Fibroblast of mammary gland (primary cell): ENCODE measurements around the gene CFAP161.
A peak's percentile ranks its signal among the peaks of the same experiment; 100 is the strongest.

Source experiments
- DNase-seq: peaks from one replicate; pipeline ENCODE4 v3.0.0-alpha.2; 2010; ENCODE audit warnings: low read depth
- H3K4me3 ChIP-seq: 2 replicates; pipeline ENCODE4 v1.5.1; 2011; ENCODE audit warnings: low read depth, mild to moderate bottlenecking, low read length, moderate library complexity; ENCODE audit not compliant: control insufficient read depth
- TF ChIP-seq, protein P1 (sequence below): conservative IDR thresholded peaks from 2 replicates; pipeline ENCODE4 v1.5.1; 2011; ENCODE audit warnings: low read depth, low read length, inconsistent platforms; ENCODE audit not compliant: control insufficient read depth, insufficient read depth

The CFAP161 gene, protein sequence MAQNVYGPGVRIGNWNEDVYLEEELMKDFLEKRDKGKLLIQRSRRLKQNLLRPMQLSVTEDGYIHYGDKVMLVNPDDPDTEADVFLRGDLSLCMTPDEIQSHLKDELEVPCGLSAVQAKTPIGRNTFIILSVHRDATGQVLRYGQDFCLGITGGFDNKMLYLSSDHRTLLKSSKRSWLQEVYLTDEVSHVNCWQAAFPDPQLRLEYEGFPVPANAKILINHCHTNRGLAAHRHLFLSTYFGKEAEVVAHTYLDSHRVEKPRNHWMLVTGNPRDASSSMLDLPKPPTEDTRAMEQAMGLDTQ

DNA sequence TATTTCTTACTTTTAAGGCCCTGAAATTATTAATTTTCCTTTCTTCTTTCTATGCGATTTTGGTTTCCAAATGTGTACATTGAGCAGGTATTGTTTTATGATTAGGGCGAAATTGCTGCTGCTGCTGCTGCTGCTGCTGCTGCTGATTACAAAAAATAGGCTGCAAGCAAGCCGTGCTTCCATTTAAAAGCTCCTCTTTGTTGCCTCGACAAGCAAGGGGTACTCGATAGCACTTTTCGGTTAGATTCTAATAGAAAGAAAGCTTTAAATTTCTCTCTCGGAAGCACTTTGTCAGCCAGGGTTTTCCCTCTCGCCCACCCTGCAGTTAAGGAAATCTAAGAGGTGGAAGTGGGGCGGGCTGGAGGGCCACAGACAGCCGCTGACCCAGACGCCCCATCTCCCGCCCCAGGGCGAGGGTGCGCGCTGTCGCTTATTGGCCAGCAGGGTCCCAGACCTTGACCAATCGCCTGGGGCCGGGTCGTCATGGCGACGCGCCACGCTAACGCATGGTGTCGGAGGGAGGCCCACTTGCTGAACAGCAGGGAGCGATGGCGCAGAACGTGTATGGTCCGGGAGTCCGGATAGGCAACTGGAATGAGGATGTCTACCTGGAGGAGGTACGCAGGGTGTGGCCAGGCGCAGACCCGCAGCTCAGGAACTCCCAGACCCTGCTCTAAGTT lies at the start of gene CFAP161:
CFAP161 (plus strand) TSS at position 489 of the 680 bp plus-strand sequence; CDS start at position 549, 60 bp downstream.
- TF ChIP-seq, protein P1, sequence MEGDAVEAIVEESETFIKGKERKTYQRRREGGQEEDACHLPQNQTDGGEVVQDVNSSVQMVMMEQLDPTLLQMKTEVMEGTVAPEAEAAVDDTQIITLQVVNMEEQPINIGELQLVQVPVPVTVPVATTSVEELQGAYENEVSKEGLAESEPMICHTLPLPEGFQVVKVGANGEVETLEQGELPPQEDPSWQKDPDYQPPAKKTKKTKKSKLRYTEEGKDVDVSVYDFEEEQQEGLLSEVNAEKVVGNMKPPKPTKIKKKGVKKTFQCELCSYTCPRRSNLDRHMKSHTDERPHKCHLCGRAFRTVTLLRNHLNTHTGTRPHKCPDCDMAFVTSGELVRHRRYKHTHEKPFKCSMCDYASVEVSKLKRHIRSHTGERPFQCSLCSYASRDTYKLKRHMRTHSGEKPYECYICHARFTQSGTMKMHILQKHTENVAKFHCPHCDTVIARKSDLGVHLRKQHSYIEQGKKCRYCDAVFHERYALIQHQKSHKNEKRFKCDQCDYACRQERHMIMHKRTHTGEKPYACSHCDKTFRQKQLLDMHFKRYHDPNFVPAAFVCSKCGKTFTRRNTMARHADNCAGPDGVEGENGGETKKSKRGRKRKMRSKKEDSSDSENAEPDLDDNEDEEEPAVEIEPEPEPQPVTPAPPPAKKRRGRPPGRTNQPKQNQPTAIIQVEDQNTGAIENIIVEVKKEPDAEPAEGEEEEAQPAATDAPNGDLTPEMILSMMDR = no peak
- H3K4me3 ChIP-seq = peak within 1 kb of the TSS; percentile 51
- peak; percentile 75 for DNase-seq

DNA sequence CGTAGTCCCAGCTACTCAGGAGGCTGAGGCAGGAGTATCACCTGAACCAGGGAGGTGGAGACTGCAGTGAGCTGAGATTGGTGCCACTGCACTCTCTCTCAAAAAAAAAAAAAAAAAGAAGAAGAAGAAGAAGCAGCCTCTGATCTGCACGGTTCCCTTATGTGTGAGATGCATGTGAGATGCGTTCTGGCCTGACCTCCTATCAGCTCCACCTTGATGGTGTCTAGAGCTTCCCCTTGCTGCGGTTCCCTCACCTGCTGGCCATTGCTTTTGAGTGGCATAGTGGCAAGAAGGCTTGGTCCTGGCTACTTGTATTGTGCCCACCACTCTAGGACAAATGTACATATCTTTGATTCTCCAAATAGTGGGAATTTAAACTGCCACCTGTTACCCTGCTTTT lies 49.4 kb upstream of the CFAP161 start:
- no peak overlapping the region for H3K4me3 ChIP-seq

DNA sequence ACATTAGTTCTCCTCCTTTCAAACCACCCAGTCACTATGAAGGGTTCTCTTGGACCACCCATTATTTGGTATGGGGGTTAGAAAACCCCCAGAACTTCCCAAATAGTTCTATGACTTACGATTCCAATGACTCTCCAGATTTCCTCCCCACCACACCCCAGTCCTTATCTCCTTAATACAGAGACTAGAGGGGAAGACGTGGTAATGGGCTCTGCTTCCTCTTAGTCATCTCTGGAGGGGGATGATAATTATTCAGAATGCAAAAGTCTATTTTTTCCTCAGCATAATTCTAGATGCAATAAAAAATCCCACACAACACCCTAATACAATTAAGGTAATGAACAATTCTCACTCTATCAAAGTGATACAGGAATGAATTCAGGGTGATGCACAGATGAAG lies 48.9 kb upstream of the CFAP161 start:
- H3K4me3 ChIP-seq = no peak overlapping the region
- TF ChIP-seq, protein P1 = no peak
- no peak for DNase-seq

More for the DNA sequence above, 49.4 kb upstream of the CFAP161 start:
- no peak for DNase-seq
- TF ChIP-seq, protein P1 = no peak

DNA sequence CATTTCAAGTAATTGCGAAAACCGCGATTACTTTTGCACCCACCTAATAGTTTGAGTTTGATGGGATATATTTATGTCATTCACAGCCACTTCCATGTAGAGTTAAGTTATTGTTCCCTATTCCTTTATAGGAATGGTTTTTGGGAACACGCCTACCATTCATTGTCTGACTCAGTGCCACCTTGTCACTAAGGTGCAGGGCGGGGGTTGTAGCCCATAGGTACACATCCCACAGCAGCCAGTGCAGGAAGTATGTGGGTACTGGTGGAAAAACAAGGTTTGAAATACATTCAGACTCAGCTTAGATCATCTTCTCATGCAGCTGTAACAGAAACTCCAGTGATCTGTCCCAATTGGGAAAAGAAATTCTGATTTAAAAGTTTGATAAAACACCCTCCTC lies 48.2 kb upstream of the CFAP161 start:
- TF ChIP-seq, protein P1 = no peak
- no peak overlapping the region for H3K4me3 ChIP-seq
- DNase-seq = no peak

DNA sequence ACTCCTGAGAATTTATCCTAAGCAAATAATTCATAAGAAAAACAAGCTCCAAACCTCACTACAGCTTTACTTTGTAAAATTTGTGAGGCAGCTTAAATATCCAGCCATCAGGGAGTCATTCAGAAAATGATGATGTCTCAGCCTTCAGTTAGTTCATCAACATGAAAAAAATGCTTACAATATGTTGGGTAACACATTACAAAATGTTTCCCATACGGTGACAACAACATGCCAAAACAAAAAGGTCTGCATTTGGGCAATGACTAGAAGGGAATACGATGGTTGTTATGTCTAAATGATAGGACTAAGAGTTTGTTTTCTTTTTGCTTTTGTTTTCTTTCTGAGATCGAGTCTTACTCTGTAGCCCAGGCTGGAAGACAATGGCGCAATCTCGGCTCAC lies 47.0 kb upstream of the CFAP161 start:
- peak; percentile 69 for DNase-seq
- TF ChIP-seq, protein P1 = no peak
- no peak overlapping the region for H3K4me3 ChIP-seq

DNA sequence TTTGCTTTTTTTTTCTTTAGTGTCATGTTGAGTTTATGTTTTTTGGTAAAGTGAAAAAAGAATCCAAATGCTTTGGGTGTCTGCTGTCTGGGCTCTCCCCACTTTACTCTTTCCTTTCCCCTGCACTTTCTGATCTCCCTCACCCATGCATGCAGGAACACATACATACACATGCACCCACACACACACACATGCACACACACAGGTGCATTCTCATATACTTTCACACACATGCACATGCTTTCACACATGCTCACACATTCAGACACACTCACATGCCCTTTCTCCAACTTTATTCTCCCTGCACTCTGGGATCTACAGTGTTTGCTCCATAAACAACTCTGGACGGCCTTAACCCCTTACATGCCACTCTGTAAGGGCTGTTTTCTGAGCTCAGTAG lies 46.4 kb upstream of the CFAP161 start:
- TF ChIP-seq, protein P1 = no peak
- no peak overlapping the region for H3K4me3 ChIP-seq
- no peak for DNase-seq
